GM13977 (cell line): ENCODE data around the gene ECEL1.

ENCODE experiments used
- DNase-seq: peaks from one replicate; pipeline ENCODE4 v3.0.0; 2012; ENCODE audit warnings: low spot score
- CTCF ChIP-seq: IDR thresholded peaks from 2 replicates; pipeline ENCODE4 v1.5.1; 2012; ENCODE audit warnings: mild to moderate bottlenecking, control low read depth; ENCODE audit not compliant: insufficient read depth; ENCODE audit errors: extremely low read depth, missing control alignments
- in situ Hi-C: fragments of 300-500 bp; cut with MboI; formaldehyde crosslinking; loops from one replicate; pipeline ENCODE4 v1.12.0; 2022; ENCODE audit warnings: low sequenced_read_pairs, low pct_unique_long_range_greater_than_20kb, mixed read lengths, inconsistent platforms; ENCODE audit not compliant: unreplicated experiment

Gene ECEL1

GRCh38 chr2:232488721-232489300 lies 1.2 kb upstream of the ECEL1 start:
- DNase-seq, result no peak
- TF ChIP-seq CTCF, result no peak

GRCh38 chr2:232488097-232488711 lies 570 bp upstream of the ECEL1 start:
- TF ChIP-seq CTCF, result no peak
- DNase-seq, result no peak
- in situ Hi-C loops, result no loop called here

More at GRCh38 chr2:232488721-232489300, 1.2 kb upstream of the ECEL1 start:
- in situ Hi-C loops, result no loop called here

- DNase-seq, result no peak
- TF ChIP-seq CTCF, result no peak
- in situ Hi-C loops, result no loop called here
These were observed 863 bp downstream of the ECEL1 start for GRCh38 chr2:232486558-232487384.

GRCh38 chr2:232485757-232486557 lies 1.7 kb downstream of the ECEL1 start:
- TF ChIP-seq CTCF, result no peak
- no peak for DNase-seq
- in situ Hi-C loops, result no loop called here

- TF ChIP-seq CTCF, result no peak
- DNase-seq, result no peak
- in situ Hi-C loops, result no loop called here
These were observed 2.3 kb downstream of the ECEL1 start for GRCh38 chr2:232485348-232485756.
